SJCRH30 (cell line): ENCODE results near the gene PSMD14. TPM values are rescaled to one million over a fixed set of nuclear protein-coding genes. Genes with fewer than 3 reads are reported as not detected.

Experiments used
- DNase-seq, 2 experiments: peaks; one replicate each; pipeline ENCODE4 v3.0.0-alpha.2; 2015 to 2020
- H3K27ac ChIP-seq: fragments of 250-450 bp; sonication (Bioruptor Pico); 2 replicates; pipeline ENCODE4 v1.5.1; 2020; ENCODE audit warnings: mild to moderate bottlenecking, moderate library complexity
- H3K27me3 ChIP-seq: fragments of 250-450 bp; sonication (Bioruptor Pico); 2 replicates; pipeline ENCODE4 v1.5.1; 2020; ENCODE audit warnings: mild to moderate bottlenecking, moderate library complexity
- H3K36me3 ChIP-seq: fragments of 250-450 bp; sonication (Bioruptor Pico); 2 replicates; pipeline ENCODE4 v1.5.1; 2020; ENCODE audit warnings: mild to moderate bottlenecking, moderate library complexity
- H3K4me1 ChIP-seq: fragments of 250-450 bp; sonication (Bioruptor Pico); 2 replicates; pipeline ENCODE4 v1.5.1; 2020; ENCODE audit warnings: mild to moderate bottlenecking, moderate library complexity
- H3K4me3 ChIP-seq: fragments of 250-450 bp; sonication (Bioruptor Pico); 2 replicates; pipeline ENCODE4 v1.5.1; 2020; ENCODE audit warnings: mild to moderate bottlenecking, moderate library complexity
- H3K9me3 ChIP-seq: fragments of 250-450 bp; sonication (Bioruptor Pico); replicated peaks from 2 replicates; pipeline ENCODE4 v1.5.1; 2020; ENCODE audit warnings: mild to moderate bottlenecking, moderate library complexity
- total RNA-seq: library from RNA; depleted of rRNA; stranded (reverse); fragments of >200 nt; shearing (Covaris generic); gene quantifications from 2 replicates; pipeline ENCODE4 v1.2.3, GENCODE V29; 2014

Gene PSMD14
- total RNA-seq, 1 experiment from 2014 or later: 105 TPM

DNA sequence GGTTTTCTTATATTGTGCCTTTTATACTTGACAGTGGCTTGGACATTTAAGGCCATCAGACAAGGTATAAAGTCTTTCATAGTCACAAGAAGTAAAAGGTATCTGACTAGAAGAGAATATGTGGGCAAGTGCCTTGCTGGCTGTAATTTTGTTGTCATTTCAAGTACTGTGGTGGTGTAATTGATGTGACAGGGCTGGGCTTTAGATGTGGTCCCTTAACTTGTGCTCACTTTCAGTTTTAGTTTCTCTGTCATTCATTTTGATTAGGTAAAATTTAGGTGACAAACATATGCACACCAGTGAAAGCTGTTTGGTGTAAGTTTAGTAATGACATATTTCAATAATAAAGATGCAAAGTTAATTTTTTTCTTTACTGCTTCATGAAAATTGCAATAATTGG, 76.6 kb downstream of the PSMD14 start:
- Histone ChIP-seq H3K4me3 (no peak overlapping the region), H3K9me3 (no peaks in the 10 kb centered on the region), H3K27me3 (no peaks in the 10 kb centered on the region), H3K36me3 (peaks cover 40% of the 10 kb centered on the region), H3K27ac (no peak overlapping the region), H3K4me1 (no peaks in the 10 kb centered on the region)
- no peak for DNase-seq

DNA sequence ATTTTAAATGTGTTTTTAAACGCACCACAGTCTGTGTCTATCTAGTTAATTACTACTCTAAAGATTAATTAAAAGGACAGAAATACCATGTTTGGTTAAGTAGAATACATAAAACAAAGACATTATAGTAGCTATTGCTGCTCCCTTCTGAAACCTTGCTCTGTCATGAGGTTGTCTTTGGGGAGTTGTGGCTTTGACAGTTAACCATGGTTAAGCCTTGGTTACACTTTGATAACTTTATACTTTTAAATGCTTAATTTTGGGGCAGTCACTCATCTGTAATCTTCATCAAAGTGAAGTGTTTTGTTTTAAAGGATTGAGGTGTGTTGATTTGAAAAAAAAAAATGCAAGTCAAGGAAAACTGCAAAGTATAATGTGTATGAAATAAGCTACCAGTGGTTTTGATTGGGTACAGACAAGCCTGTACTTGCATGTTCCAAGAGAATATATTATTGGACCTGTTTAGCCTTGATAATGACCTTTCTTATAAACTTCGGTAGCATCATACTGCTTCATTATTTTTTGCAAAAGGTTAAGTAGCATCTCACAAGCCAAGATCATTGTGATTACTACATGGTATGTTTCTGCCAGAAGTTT, 78.1 kb downstream of the PSMD14 start:
- DNase-seq: no peak
- Histone ChIP-seq H3K27ac (no peak overlapping the region), H3K36me3 (peaks cover 35% of the 10 kb centered on the region), H3K27me3 (no peaks in the 10 kb centered on the region), H3K4me1 (no peaks in the 10 kb centered on the region), H3K4me3 (no peak overlapping the region), H3K9me3 (no peaks in the 10 kb centered on the region)

DNA sequence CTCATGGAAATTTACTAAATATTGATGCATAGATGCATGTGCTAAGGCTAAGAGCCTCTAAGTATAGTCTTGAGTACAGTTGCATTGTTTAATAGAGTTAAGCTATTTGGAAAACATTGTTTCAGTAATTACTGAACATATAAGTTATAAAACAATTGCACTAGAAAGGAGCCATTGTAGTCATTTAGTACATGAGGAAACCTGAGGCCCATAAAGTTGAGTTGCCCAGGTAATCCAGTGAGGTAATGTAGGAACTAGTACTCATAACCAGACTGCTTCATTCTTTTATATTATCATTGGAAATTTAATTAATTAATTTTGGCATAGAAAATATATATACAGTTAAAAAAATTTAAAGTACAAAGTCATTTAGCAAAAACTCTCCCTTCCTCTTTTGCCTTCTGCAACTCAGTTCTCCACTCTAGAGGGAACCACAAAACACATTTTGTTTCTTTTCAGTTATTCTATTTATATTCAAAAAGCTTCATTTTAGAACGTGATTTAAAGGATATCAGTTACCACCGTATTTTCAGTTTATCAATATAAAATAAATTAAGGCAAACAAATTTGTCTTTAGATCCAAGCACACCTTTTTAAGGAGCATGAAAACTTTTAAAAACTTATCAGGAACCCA, 80.0 kb downstream of the PSMD14 start:
- no peak for DNase-seq

DNA sequence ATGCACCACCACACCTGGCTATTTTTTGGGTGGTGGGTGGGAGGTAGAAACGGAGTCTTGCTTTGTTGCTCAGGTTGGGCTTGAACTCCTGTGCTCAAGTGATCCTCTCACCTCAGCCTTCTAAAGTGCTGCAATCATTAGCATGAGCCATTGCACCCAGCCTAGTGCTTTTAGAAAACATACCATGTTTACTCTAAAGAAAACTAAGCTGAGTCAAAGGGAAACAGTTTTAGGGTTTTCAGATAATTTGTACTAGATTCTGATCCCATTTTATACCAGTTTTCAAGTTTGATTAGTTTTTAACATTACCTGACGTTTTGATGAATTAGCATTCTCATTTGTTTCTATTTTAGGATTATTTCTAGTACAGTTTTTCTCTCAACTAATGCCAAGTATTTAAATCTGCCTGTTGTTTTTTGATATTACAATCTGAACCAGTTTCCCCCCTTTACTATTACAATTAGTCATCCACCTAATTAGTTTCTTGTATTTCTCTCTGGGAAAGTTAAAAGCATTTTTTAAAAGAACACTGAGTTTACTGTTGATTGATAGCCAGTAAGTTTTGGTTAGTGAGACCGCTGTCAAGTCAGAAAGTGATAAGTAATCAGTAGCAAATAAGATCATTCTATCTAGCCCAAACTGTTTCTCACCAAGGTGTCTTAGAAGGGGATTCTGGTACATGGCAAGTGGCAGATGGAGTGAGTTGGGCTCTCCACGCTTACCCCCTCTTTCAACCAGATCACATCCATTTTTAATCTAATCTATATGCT, 83.7 kb downstream of the PSMD14 start:
- Histone ChIP-seq H3K36me3 (peaks cover 49% of the 10 kb centered on the region), H3K27ac (no peak overlapping the region), H3K4me3 (no peak overlapping the region), H3K9me3 (no peaks in the 10 kb centered on the region), H3K4me1 (no peaks in the 10 kb centered on the region), H3K27me3 (no peaks in the 10 kb centered on the region)
- DNase-seq: no peak

More for the DNA sequence above, 80.0 kb downstream of the PSMD14 start:
- Histone ChIP-seq H3K4me1 (no peaks in the 10 kb centered on the region), H3K4me3 (no peak overlapping the region), H3K36me3 (peaks cover 37% of the 10 kb centered on the region), H3K27me3 (no peaks in the 10 kb centered on the region), H3K27ac (no peak overlapping the region), H3K9me3 (no peaks in the 10 kb centered on the region)

DNA sequence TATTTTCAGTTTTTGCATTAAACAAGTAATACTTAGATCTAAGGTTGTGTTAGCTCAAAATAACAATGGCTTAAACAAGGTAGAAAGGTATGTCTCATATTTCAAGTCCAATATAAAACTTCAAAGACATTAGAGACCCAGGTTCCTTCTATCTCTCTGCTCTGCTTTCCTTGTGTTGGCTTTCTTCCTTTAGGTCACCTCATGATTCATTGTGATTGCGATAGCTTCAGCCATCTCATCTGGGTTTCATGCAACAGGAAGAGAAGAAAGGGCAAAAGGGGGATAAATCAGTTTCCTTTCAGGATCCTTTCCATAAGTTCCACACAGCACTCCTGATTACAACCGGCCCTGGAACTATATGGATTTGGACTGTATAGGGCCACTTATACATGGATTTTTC, 91.9 kb downstream of the PSMD14 start:
- Histone ChIP-seq H3K9me3 (no peaks in the 10 kb centered on the region), H3K27ac (no peak overlapping the region), H3K4me1 (no peaks in the 10 kb centered on the region), H3K4me3 (no peak overlapping the region), H3K36me3 (peaks cover 45% of the 10 kb centered on the region), H3K27me3 (no peaks in the 10 kb centered on the region)
- DNase-seq: no peak

DNA sequence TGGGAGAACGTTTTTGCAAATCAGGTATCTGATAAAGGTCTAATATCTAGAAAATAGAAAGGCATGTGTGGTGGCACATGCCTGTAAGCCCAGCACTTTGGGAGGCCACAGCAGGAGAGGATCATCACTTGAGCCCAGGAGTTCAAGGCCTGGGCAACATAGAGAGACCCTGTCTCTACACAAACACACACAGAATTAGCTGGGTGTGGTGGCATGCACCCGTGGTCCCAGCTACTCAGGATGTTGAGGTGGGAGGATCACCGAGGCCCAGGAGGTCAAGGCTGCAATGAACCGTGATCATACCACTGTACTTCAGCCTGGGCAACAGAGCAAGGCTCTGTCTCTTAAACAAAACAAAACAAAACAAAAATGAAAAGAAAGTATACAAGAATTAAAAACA, 94.1 kb downstream of the PSMD14 start:
- no peaks in the 10 kb centered on the region for H3K4me1 ChIP-seq
- peaks cover 23% of the 10 kb centered on the region for H3K36me3 ChIP-seq
- H3K9me3 ChIP-seq: no peaks in the 10 kb centered on the region
- no peak overlapping the region for H3K4me3 ChIP-seq
- no peaks in the 10 kb centered on the region for H3K27me3 ChIP-seq
- DNase-seq: no peak
- H3K27ac ChIP-seq: no peak overlapping the region

DNA sequence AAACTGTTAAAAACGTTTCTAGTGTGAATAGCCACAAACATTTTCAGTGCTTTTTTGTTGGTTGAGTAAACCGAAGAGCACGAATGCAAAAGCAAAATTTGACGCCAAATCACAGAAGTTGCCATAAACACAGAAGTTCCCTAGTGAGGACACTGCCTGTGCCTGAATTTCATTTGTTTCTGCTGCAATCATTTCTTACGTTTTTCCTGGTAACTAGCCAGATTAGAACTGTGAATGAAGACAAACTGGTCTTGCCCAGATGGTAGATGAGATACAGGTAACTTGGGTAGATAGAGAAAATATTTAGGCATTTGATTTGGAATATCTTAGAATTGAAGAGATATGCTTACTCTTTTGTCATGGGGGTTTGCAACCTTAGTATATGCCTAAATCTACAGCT, 98.1 kb downstream of the PSMD14 start:
- Histone ChIP-seq H3K27ac (no peak overlapping the region), H3K4me3 (no peak overlapping the region), H3K36me3 (peaks cover 19% of the 10 kb centered on the region), H3K27me3 (no peaks in the 10 kb centered on the region), H3K9me3 (no peaks in the 10 kb centered on the region), H3K4me1 (no peaks in the 10 kb centered on the region)
- no peak for DNase-seq

DNA sequence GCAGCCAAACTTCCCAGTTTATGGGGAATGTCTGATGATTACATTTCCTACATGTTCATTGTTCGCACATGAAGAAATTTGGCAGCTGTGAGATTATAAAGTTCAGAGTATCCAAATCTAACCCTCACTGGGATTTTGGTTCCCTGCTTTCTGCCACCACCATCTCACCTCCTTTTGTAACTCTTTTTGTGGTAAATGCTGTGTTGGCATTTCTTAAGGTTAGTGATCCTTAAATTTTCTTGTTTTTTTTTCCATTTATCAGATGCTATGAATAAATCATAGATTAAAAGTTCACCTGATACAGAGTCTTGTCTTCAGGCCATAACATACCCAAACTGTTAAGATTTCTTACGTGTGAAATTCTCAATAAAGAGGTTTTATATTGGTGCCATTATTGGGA, 99.4 kb downstream of the PSMD14 start:
- no peak for DNase-seq
- Histone ChIP-seq H3K9me3 (no peaks in the 10 kb centered on the region), H3K27ac (no peak overlapping the region), H3K4me3 (no peak overlapping the region), H3K4me1 (no peaks in the 10 kb centered on the region), H3K27me3 (no peaks in the 10 kb centered on the region), H3K36me3 (peaks cover 18% of the 10 kb centered on the region)

DNA sequence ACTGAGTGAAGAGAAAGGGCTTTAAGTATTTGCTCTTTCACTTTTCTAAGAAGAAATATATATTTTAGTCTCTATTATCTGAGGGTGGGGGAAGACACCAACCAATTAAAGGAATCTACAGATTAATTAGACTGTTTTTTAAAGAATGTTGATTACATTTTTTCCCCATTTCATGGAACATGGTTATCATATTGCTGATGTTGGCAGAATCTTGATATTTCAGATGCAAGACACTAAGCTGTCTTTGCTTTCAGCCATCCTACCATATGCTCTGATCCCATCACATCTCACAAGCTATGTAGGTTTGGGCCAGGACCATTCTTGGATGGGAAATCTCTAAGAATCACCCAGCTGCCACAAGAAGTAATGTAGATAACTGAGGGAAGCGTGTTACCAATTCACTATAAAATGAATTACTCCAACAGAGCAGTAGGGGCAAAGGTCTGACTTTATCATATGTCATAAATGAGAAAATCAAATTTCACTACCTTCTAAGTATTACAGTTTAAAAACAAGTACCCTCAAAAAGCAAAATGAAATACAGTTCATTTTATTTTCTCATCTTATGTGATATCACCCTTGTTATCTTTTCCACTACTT, 101.2 kb downstream of the PSMD14 start:
- H3K4me3 ChIP-seq: no peak overlapping the region
- H3K27me3 ChIP-seq: no peaks in the 10 kb centered on the region
- no peak for DNase-seq

DNA sequence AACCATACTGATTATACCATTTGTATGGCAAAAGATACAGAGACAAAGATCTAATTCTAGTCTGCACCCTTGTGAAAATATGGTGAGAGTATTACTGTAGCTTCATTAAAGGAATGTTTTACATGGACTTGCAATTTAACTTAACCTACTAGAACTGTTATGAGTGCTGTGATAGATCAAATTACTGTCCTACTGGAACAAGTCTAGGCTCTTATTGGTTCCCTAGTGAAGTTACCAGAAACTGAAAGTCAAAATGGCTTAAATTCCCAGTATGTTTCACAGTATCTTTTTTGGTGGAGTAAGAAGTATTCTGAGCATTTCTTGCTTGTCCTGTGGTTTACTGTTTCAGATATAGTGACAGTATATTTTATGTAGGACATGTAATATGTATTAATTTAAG, 104.1 kb downstream of the PSMD14 start:
- no peak overlapping the region for H3K27ac ChIP-seq
- H3K27me3 ChIP-seq: no peaks in the 10 kb centered on the region
- H3K4me1 ChIP-seq: no peaks in the 10 kb centered on the region
- no peaks in the 10 kb centered on the region for H3K9me3 ChIP-seq
- peaks cover 18% of the 10 kb centered on the region for H3K36me3 ChIP-seq
- no peak for DNase-seq
- H3K4me3 ChIP-seq: no peak overlapping the region

More for the DNA sequence above, 101.2 kb downstream of the PSMD14 start:
- no peaks in the 10 kb centered on the region for H3K9me3 ChIP-seq
- peaks cover 18% of the 10 kb centered on the region for H3K36me3 ChIP-seq
- H3K4me1 ChIP-seq: no peaks in the 10 kb centered on the region
- no peak overlapping the region for H3K27ac ChIP-seq

DNA sequence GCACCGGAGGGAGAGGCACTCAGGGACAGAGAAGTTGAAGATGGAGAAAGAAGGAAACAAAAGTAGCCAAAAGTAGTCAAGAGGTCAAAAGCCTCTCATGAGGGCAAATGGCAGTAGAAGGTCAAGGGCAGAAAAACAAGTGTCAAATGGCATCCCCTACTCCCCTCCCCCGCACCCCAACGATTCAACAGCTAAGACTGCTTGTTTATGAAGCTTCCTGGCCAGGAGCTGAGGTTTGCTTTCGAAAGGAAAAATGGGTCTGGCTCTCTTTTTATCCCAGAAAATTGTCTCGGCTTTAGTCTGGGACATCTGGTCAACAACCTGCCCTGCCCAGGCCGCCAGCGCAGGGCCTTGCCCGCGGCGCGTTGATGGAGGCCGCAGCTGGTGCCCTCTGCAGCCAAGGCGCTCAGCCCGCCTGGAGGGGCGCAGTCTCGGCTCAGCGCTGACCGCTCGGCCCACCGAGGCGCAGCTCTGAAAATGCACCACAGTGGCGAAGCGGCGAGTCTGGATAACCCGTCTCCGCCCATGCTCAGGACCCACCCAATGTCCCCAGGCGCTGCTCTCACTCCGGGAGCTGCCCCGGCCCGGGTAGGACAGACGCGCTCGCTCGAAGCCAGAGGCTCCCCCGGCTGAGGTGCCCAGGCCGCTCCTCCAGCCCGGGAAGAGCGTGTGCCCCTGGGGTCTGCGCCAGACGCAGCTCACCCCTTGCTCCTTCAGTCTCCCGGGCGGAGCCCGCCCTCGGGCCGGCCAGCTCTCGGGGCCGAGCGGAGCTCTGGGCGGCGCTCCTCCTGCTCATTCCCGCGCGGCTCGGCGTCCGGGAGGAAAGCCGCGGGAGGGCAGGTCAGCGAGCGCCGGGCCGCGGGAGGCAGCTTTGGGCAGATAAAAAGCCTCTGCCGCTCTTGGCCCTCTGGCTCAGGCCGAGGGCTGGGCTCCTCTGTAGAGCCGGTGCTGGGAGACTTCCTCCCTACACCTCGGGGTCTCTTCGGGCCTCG, 106.1 kb downstream of the PSMD14 start:
- Histone ChIP-seq H3K4me3 (peak overlapping the region; percentile 51), H3K4me1 (no peaks in the 10 kb centered on the region), H3K27ac (no peak overlapping the region; the same call in 1 of the 2 replicates), H3K27me3 (no peaks in the 10 kb centered on the region), H3K36me3 (peaks cover 18% of the 10 kb centered on the region), H3K9me3 (no peaks in the 10 kb centered on the region)
- peak; percentile 34 for DNase-seq

DNA sequence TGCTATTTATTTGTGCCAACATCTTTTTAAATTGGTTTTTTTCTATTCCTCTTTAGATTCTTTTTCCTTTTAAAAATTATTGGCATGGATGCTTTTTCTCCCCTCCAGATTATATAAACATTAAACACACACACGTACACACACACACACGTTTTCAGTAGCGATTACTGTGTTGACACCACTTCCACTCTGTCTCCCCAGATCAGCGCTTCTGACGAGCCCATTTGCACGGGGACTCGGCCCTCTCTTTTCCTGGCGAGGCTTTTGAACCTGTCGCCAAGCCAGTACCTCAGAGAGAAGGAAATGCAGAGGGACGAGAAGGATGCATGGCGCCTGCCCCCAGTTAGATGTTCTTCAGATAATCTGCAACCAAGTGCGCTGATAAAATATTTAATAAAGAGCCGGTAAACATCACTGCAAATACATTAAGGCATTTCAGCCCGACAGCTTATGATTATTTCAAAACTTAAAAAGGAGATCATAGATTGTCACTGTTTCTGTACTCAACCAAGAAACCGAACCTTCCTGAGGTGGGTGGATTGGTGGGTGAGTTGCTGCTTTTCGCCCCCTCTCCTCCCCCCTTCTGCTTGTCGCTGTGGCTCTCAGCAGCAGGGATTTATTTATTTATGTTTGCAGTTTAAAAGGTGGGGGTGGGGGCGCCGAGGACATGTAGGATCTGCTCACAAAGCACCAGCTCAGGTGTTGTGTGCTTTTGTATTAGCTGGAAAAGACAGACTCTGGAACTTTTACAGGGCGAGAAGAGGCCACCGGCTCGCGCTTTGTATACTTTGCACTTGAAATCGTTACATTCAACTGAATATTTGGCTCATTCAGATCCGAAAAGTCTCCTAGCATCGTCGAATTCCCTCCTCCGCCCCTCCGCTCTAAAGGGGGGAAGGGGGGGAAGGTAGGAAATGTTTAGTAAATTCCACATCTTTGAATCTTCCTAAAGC, 107.1 kb downstream of the PSMD14 start:
- Histone ChIP-seq H3K27me3 (no peaks in the 10 kb centered on the region), H3K36me3 (peaks cover 13% of the 10 kb centered on the region), H3K4me3 (peak overlapping the region; percentile 51), H3K27ac (no peak overlapping the region), H3K4me1 (no peaks in the 10 kb centered on the region), H3K9me3 (no peaks in the 10 kb centered on the region)
- DNase-seq: no peak

DNA sequence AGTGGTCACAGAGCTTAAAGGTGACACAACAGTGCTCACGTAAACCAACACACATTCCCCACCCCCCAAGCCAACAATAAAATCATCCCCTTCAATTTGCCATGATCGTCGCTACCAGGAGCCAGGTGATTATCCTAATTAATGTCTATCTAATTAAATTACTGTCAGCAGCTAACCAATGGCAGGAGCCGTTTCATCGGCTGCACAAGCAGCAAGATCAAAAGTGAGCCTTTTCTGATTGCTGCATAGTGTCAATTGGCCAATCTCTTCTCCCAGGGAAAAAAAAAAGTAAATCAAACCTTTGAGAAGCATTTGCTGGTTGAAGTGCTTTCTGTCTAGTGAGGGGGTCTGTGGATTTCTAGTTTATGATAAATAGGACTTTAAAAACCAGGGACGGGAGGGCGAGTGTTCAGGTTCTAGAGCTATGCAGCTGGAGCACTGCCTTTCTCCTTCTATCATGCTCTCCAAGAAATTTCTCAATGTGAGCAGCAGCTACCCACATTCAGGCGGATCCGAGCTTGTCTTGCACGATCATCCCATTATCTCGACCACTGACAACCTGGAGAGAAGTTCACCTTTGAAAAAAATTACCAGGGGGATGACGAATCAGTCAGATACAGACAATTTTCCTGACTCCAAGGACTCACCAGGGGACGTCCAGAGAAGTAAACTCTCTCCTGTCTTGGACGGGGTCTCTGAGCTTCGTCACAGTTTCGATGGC, 107.9 kb downstream of the PSMD14 start, which contains the start of gene TBR1:
Gene TBR1 (plus strand): TSS at position 311 of the 721 bp plus-strand sequence. CDS start 114 bp downstream, at position 425.
- no peak within 1 kb of the TSS; the same call in 1 of the 2 replicates for H3K4me3 ChIP-seq
- no peaks in the 10 kb centered on the region for H3K9me3 ChIP-seq
- H3K36me3 ChIP-seq: peaks cover 6% of the 10 kb centered on the region; the same call in 1 of the 2 replicates
- H3K27ac ChIP-seq: no peak within 1 kb of the TSS
- H3K4me1 ChIP-seq: no peaks in the 10 kb centered on the region
- DNase-seq: no peak
- no peaks in the 10 kb centered on the region for H3K27me3 ChIP-seq
